Body of pancreas (tissue), 4 donors: ENCODE results near the gene SLC29A3. TPM values are rescaled to one million over a fixed set of nuclear protein-coding genes. Genes with fewer than 3 reads are reported as not detected.

Source experiments
- ATAC-seq: fragments of 150-250 bp; one replicate; pipeline ENCODE4 v1.9.1; 2016
- DNase-seq, 4 donors: peaks; one replicate each; pipeline ENCODE4 v3.0.0-alpha.2; 2019
- H3K27ac ChIP-seq, 4 donors: fragments of 200-600 bp; sonication (generic); 1 replicate in 3 of 4; 2 replicates in 1 of 4; pipeline versions ENCODE4 v1.5.1 to v1.6.1; 2016 to 2019; ENCODE audit warnings: mild to moderate bottlenecking in 1 of 4, mixed read lengths in 1 of 4, moderate library complexity in 1 of 4
- H3K27me3 ChIP-seq, 2 donors: fragments of 200-600 bp; sonication (generic); one replicate each; pipeline ENCODE4 v1.6.0; 2016; ENCODE audit warnings: mild to moderate bottlenecking in 1 of 2
- H3K36me3 ChIP-seq, 2 donors: fragments of 200-600 bp; sonication (generic); replicated peaks in 1 of 2; 2 replicates each; pipeline ENCODE4 v1.5.1; 2016; ENCODE audit warnings: low read depth in 2 of 2; ENCODE audit not compliant: insufficient read depth in 1 of 2
- H3K4me1 ChIP-seq: fragments of 200-600 bp; sonication (generic); one replicate; pipeline ENCODE4 v1.6.0; 2016
- H3K4me3 ChIP-seq, 2 donors: fragments of 200-600 bp; sonication (generic); 1 replicate in 1 of 2; 2 replicates in 1 of 2; pipeline ENCODE4 v1.5.1; 2016 to 2019
- H3K9me3 ChIP-seq, 3 donors: fragments of 200-600 bp; sonication (generic); 1 replicate in 2 of 3; 2 replicates in 1 of 3; pipeline ENCODE4 v1.5.1; 2016
- CTCF ChIP-seq, 7 experiments: fragments of 450-650 bp in 4 of 7; fragments of 200-600 bp in 3 of 7; sonication (generic) in 3 of 7; IDR thresholded peaks; one replicate each; pipeline ENCODE4 v1.5.1; 2016 to 2019; ENCODE audit warnings: antibody characterized with exemption in 7 of 7
- POLR2A ChIP-seq, 3 donors: fragments of 450-650 bp; IDR thresholded peaks; one replicate each; pipeline ENCODE4 v1.6.1; 2016; ENCODE audit warnings: antibody characterized with exemption in 3 of 3, mild to moderate bottlenecking in 2 of 3
- WGBS, 2 donors: methylation state at CpG; one replicate each; pipeline ENCODE4 v1.1.5; 2017; 5-methylcytosine and 5-hydroxymethylcytosine counted together
- intact Hi-C: fragments of 100-400 bp; cut with DNase I; formaldehyde crosslinking; loops from one replicate; pipeline ENCODE4 v1.15.1; 2023
- total RNA-seq, 2 donors: library from RNA; depleted of rRNA; stranded (reverse); fragments of >200 nt; gene quantifications; one replicate each; pipeline ENCODE4 v1.1.0, GENCODE V29; 2016

Gene SLC29A3
- total RNA-seq, 2 donors from 2014 or later: 0.99 to 5.2 TPM

DNA sequence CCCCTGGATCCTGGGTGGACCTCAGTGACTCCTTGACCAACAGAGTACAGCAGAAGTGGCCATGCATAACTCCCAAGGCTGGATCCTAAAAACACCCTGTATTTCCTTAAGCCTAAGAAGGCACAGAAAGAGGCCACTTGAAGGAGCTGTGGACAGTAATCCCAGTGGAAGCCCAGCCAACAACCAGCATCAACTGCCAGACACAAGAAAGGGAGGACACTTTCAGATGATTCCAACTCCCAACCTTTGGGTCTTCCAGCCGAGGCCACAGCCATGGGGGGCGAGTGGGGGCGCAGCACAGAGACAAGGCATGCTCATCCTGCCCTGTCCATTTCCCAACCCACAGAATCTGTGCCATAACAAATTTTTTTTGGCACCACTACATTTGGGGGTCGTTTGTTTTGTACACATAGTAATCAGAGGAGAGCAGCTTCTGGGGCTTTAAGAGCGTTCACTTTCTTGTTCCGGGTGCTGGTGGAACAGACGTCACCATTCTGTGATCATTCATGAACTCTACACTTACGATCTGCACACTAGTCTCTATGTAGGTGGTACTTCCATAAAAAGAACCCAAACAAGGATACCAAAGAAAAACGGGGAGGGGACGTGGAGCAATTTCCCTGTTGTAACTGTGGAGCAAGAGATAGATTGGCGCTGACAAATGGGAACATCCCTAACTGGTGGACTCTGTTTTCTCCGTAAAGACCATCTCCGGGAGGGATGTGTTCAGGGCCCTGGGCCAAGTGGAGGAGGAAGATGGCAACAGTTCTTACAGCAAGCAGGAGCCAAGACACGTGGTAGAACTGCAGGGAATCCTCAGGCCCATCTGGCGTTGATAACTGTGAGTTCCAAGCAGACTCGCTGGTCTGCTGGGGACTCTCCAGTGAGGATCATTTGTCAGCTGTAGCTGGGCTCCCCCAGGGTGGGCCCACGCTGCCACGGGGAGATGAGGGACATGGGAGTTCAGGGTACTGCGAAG lies 6.0 kb upstream of the SLC29A3 start:
- peaks cover 3% of the 10 kb centered on the region for H3K4me1 ChIP-seq
- ATAC-seq: peak; percentile 48
- WGBS, 2 donors: 39 to 41% methylated on average over 14 to 19 of the region's 19 CpGs
- peak; percentile 26 to 45 (median 40) for DNase-seq
- no peak overlapping the region for H3K4me3 ChIP-seq
- H3K27me3 ChIP-seq: no peaks in the 10 kb centered on the region
- no peaks in the 10 kb centered on the region for H3K9me3 ChIP-seq
- intact Hi-C loops: loop anchor here (5.0 kb wide), 1 partner anchor 259 kb away; no protein-coding TSS in a partner anchor
- H3K36me3 ChIP-seq: no peaks in the 10 kb centered on the region
- TF ChIP-seq POLR2A (IDR thresholded peaks at IDR 0.05): no peak
- no peak for TF ChIP-seq CTCF (IDR thresholded peaks at IDR 0.05)
- H3K27ac ChIP-seq: peak overlapping the region in 1 of 4 donors; percentile 39

DNA sequence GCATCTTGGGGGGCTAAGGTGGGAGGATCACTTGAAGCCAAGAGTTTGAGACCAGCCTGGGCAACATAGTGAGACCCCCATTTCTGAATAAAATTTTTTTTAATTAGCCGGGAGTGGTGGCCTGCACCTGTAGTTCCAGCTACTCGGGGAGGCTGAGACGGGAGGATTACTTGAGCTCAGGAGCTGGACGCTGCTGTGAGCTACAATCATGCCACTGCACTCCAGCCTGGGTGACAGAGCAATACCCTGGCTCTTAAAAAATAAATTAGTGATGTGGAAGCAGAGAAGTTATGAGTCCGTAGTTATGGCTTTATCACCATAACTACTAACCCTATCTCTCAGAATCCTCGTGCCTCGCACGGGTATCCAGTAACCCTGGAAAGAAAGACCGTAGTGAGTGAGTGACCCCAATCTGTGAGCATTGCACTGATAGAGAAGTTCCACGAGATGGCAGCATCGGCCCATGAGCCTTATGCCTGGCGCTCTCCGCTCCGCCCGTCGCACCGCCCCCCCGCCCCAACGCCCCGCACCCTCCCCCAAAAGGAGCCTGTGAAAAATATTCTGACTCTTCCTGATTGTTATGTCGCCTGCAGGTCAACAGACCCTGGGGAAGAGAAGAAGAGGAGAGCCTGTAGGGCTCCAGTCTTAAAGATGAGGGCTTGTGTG lies 4.9 kb upstream of the SLC29A3 start:
- Histone ChIP-seq H3K4me1 (peaks cover 7% of the 10 kb centered on the region), H3K36me3 (no peaks in the 10 kb centered on the region), H3K27ac (no peak overlapping the region), H3K27me3 (no peaks in the 10 kb centered on the region), H3K4me3 (no peak overlapping the region), H3K9me3 (no peaks in the 10 kb centered on the region)
- WGBS, 2 donors: 3 to 4% methylated on average over 8 to 21 of the region's 21 CpGs
- intact Hi-C loops: loop anchor here (5.0 kb wide), 1 partner anchor 258 kb away; no protein-coding TSS in a partner anchor
- DNase-seq (peak; percentile 45 to 61 (median 55)), ATAC-seq (no peak)
- TF ChIP-seq CTCF (IDR thresholded peaks at IDR 0.05) (peak; percentile 70 to 86 (median 72)), POLR2A (IDR thresholded peaks at IDR 0.05) (no peak)

GRCh38 chr10:71314694-71315225 lies 4.3 kb upstream of the SLC29A3 start:
- intact Hi-C loops: loop anchor here (5.0 kb wide), 1 partner anchor 258 kb away; no protein-coding TSS in a partner anchor
- DNase-seq (no peak), ATAC-seq (no peak)
- TF ChIP-seq CTCF (IDR thresholded peaks at IDR 0.05): no peak
- TF ChIP-seq POLR2A (IDR thresholded peaks at IDR 0.05): no peak
- H3K36me3 ChIP-seq: no peaks in the 10 kb centered on the region
- H3K4me1 ChIP-seq: peaks cover 13% of the 10 kb centered on the region
- H3K27me3 ChIP-seq: no peaks in the 10 kb centered on the region
- no peaks in the 10 kb centered on the region for H3K9me3 ChIP-seq
- H3K4me3 ChIP-seq: no peak overlapping the region
- no peak overlapping the region for H3K27ac ChIP-seq
- WGBS, 2 donors: 33 to 39% methylated on average over 8 to 11 of the region's 11 CpGs

DNA sequence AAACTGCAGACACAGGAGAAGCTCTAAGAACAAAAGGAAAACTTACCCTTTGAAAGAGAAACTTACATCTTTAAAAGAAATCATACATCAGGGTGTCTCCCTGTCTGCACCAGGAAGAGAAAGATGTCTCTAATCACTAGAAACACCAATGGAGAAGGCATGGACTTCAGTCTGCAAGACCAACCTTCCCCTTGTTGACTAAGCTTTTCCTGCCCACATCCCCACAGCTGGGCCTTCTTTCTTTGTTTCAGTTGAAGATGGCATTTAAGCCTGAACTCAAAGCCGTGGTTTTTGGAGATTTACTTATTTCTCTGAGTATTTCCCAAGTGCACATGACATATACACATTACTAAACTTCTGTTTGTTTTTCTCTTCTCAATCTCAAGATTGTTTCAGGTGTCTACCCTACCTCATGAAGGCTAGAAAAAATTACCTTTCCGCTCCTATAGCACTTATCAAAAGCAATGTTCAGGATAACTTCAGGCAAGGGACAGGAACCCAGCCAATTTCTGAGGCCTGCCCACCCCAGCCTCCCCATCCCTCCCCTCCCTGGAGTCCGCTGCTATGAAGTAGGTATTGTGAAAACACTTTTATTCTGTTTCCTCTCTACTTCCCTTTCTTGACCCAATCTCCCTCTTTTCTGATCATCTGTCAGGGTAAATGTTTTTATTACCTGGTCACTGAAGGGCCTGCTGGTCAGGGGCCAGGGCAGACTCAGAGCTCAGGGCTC lies 2.8 kb upstream of the SLC29A3 start:
- H3K27ac ChIP-seq: no peak overlapping the region
- ATAC-seq: no peak
- intact Hi-C loops: no loop called here

More for the DNA sequence above, 2.8 kb upstream of the SLC29A3 start:
- H3K36me3 ChIP-seq: no peaks in the 10 kb centered on the region
- H3K4me3 ChIP-seq: no peak overlapping the region
- H3K9me3 ChIP-seq: no peaks in the 10 kb centered on the region
- H3K27me3 ChIP-seq: no peaks in the 10 kb centered on the region
- TF ChIP-seq POLR2A (IDR thresholded peaks at IDR 0.05) (no peak), CTCF (IDR thresholded peaks at IDR 0.05) (no peak)
- peaks cover 18% of the 10 kb centered on the region for H3K4me1 ChIP-seq
- 52 to 62% methylated on average over 3 of the region's 3 CpGs for WGBS, 2 donors
- DNase-seq: no peak
